Hematopoietic multipotent progenitor cell treated with erythropoietin and hydrocortisone succinate and interleukin-3 and kit ligand, for 15 days (in vitro differentiated cells): ENCODE results near the gene LRP1B.
"Not testable (repeated sequence)": the region's sequence is repeated elsewhere in the genome, so short reads cannot be mapped to it uniquely, and the experiment has no call there.

Experiments
- DNase-seq: peaks from one replicate; pipeline ENCODE4 v3.0.0-alpha.2; 2015; ENCODE audit warnings: low spot score

LRP1B gene

DNA sequence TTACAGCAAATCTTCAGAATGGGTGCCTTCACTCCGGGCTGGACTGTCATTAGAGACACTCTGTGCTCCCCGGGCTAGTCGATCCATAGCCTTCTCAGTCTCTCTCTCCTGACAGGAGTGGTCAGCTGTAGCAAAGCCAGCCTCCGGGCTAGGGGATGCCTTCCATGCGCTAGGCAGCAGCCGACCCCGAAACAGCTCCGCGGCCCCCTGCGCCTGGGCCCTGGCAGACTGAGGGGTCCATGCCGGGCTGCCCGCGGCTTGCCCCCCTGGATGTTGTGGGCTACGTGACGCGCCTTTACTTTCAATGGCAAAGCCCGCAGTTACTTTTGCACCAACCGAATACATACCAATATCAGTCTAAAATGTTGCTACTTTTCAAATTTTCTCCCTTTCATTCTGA is 1447.2 kb downstream of the LRP1B start:
- DNase-seq = no peak

GRCh38 chr2:140680862-140681261 is 1450.0 kb downstream of the LRP1B start:
- DNase-seq = no peak

- DNase-seq = no peak
These were observed 1451.1 kb downstream of the LRP1B start for GRCh38 chr2:140679752-140680151.

DNA sequence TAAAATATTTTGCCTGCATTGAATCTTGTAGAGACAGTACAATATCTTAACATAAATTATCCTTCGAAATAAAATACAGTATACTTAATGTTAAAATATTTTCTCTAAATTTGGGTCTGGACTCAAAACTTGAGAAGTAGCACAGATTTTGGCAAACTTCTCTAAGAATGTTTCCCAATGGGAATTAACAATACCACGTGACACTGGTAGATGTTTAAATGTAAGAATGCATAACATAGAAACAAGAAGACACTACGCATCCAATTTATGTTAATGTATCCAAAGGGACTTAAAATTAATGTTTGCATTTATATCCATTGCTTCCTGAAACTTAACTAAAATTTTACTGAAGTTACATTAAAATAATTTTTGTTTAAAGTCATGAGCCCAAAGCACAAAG is 1460.9 kb downstream of the LRP1B start:
- no peak for DNase-seq

DNA sequence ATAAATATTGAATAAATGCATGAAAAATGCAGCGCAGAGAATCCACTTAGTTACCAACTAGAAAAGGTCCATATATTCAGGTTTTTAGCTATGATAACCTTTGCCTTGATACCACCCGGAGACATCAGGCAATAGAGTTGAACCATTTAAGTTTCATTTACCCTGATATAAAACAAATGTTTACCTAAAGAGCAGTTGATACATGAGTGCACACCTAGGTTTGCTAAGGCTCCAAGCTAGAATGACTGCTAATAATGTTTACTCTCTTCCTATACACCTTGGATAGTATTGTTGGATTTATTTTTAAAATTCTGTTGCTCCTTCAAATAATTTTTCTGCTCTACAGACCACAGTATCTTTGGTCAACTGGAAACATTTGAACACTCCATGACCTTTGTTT is 1463.6 kb downstream of the LRP1B start:
- no peak for DNase-seq

DNA sequence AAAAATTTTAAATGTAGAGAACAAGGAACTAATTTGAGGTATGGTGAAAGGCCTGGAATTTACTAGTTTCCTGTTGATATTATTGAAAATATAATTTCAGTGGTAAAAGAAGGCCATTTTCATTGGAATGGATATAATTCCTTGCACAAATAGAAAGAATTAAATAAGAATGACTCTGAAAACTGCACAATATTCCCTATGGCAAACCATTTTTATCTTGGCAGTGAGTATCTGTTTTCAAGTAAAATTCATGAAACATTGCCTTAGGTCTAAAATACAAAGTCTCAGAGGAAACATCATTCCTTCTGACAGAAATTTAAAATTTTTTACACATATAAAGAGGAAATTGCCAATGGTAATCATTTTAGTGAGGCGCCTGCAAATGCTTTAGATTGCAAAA is 1468.3 kb downstream of the LRP1B start:
- DNase-seq = no peak

GRCh38 chr2:140658760-140659692 is 1471.8 kb downstream of the LRP1B start:
- no peak for DNase-seq

DNA sequence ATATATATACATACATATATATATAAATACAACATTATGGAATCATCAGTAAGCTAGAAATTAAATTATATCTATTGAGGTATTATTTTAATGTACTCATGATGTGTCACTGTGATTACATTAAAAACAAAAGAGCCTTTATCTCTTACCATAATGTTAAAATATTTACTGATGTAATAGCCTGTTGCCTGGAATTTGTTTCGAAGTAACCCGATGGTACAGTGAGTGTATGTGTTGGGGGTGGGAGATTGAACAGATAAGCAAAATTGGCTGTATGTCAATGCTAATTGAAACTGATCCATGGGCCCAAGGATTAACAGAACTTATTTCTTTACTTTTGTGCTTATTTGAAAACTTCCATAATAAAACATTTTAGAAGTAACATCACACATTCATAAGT is 1473.2 kb downstream of the LRP1B start:
- DNase-seq = no peak

- no peak for DNase-seq
These were observed 1476.3 kb downstream of the LRP1B start for GRCh38 chr2:140654565-140654964.

DNA sequence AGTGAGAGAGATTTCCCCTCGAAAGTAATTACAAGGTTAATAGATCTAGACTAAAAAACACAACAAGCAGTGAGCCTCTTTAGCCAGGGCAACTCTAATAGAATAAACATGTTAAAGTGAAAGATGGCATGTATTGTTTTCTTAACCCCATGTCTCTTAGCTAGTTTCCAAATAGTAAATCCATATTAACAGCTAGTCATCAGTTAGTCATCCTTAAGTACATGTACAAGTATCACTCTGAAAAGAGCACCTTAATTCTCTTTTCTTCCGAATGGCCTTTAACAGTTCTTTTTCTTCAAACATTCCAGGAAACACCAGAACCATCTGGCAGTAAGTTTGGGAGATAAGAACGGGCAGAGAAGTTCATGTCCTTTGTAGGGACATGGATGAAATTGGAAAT is 1480.0 kb downstream of the LRP1B start:
- DNase-seq = no peak

DNA sequence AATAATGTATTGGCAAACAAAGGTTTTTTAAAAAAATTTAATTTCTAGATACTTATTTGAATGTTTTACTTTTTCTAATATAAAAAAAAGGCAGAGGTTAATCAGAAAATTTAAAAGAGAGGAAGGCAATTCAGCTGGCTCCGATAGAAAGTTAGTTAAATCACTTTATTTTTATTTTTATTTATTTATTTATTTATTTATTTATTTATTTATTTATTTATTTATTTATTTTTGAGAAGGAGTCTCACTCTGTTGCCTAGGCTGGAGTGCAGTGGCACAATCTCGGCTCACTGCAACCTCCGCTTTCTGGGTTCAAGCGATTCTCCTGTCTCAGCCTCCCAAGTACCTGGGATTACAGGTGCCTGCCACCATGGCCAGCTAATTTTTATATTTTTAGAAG is 1480.7 kb downstream of the LRP1B start:
- not testable (repeated sequence) for DNase-seq

DNA sequence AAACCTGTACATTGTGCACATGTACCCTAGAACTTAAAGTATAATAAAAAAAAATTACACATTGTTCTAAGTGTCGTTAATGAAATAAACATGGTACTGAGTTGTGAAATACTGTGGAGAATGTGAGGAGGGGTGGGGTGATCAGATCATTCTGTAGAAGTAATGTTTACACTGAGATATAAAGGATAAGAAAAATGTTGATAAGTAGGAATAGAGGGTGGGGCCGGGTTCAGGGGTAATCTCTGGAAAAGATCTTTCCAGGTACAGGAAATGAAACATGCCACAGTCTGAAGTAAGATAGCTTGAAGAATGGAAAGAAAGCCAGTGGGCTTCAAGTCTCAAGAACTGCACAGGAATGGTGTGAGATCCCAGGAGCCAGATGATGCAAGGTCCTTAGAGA is 1482.4 kb downstream of the LRP1B start:
- no peak for DNase-seq

GRCh38 chr2:140643761-140644187 is 1487.0 kb downstream of the LRP1B start:
- DNase-seq = no peak

DNA sequence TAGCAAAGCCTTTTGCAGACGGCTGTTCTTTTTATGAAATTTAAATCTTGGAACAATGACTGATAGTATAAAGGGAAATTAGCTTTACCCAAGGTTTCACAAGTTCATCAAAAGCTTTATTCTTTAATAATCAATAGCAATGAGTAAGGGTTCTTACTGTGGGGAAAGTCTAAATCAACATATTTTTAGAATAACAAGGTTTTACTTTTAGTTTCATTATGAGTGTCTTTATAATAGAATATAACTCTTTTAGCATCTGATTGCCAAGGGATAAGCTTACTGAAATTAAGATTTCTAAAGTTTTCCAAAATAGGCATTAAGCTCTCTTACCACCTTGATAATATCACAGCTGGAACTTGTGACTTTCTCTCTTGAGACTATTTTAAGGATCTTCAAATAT is 1489.7 kb downstream of the LRP1B start:
- no peak for DNase-seq

- no peak for DNase-seq
These were observed 1491.2 kb downstream of the LRP1B start for GRCh38 chr2:140639628-140640027.

GRCh38 chr2:140630557-140630956 is 1500.3 kb downstream of the LRP1B start:
- DNase-seq = no peak

DNA sequence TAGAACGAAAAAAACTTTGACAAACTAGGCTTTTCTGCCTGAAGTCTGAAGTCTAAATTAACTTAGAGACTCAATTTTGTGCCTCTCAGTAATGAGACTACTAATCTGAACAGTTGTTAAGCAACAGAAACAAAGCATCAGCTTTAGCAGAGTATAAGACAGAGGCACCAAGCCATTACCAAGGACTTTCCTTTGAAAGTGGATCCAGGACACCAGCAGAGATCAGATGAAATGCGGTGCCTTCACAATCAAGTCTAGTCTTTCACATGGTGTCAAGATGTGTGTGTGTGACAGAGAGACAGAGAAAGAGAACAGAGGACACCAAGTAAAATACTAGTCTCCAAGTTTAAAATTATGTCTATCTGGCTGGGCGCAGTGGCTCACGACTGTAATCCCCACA is 1502.9 kb downstream of the LRP1B start:
- no peak for DNase-seq

GRCh38 chr2:140627136-140627535 is 1503.7 kb downstream of the LRP1B start:
- no peak for DNase-seq

DNA sequence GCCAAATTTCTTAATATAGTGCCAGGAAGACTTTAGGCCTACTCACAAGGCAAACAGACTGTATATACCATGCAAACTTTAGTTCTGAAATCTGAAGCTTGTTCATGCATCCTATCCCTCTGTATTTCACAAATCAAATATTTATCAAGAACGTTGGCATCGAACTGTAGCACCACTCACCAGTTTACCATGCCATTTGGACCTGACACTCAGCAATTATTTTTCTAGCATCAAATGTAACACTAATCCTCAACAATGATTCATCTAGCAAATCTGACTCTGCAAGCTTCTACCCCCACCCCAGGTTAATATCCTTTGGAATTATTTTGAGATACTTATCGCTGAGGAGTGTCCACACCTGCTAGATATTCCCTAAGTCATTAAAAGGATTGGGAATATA is 1506.6 kb downstream of the LRP1B start:
- no peak for DNase-seq

GRCh38 chr2:140621583-140622362 is 1509.0 kb downstream of the LRP1B start:
- DNase-seq = no peak

DNA sequence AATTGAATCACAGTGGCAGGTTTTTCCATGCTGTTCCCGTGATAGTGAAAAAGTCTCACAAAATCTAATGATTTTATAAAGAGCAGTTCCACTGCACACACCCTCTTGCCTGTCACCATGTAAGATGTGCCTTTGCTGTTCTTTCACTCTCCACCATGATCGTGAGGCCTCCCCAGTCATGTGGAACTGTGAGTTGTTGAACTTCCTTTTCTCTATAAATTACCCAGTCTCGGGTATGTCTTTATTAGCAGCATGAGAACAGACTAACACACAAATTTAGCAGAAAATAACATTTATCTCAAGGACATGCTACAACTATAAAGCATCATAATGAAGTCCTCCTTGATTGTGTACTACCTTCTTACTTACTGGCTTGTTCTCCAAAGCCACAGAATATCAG is 1526.0 kb downstream of the LRP1B start:
- no peak for DNase-seq

- DNase-seq = no peak
These were observed 1526.7 kb downstream of the LRP1B start for GRCh38 chr2:140604096-140604495.

GRCh38 chr2:140603416-140603815 is 1527.4 kb downstream of the LRP1B start:
- no peak for DNase-seq
